Erythroblast (primary cell): ENCODE results near the gene NUDT9.
"Not testable (repeated sequence)": the region's sequence is repeated elsewhere in the genome, so short reads cannot be mapped to it uniquely, and the experiment has no call there.

ENCODE experiments used
- DNase-seq, 2 experiments: peaks; one replicate each; lab custom pipeline; 2025; lab: John Stamatoyannopoulos, UW
- GATA1 ChIP-seq: IDR thresholded peaks from 2 replicates; pipeline ENCODE4 v1.6.1; 2011; ENCODE audit warnings: low read depth, mild to moderate bottlenecking, control low read depth, low read length, moderate library complexity
- POLR2A ChIP-seq: IDR thresholded peaks from 2 replicates; pipeline ENCODE4 v1.6.1; 2011; ENCODE audit warnings: mild to moderate bottlenecking, low read length

NUDT9 gene

GRCh38 chr4:87423317-87424098 lies 1.1 kb downstream of the NUDT9 start:
- no peak for TF ChIP-seq POLR2A
- no peak for TF ChIP-seq GATA1
- DNase-seq = peak; percentile 33 to 34

- DNase-seq = not testable (repeated sequence)
These were observed 1.7 kb downstream of the NUDT9 start for GRCh38 chr4:87424099-87424543.

- no peak for TF ChIP-seq GATA1
- no peak for TF ChIP-seq POLR2A
- DNase-seq = no peak
These were observed 3.3 kb downstream of the NUDT9 start for GRCh38 chr4:87425711-87426110.

- TF ChIP-seq POLR2A (no peak), GATA1 (no peak)
- DNase-seq = no peak
These were observed 4.6 kb downstream of the NUDT9 start for GRCh38 chr4:87426865-87427517.

- TF ChIP-seq GATA1 (no peak), POLR2A (no peak)
- no peak for DNase-seq
These were observed 5.1 kb downstream of the NUDT9 start for GRCh38 chr4:87427518-87427868.

GRCh38 chr4:87428979-87429378 lies 6.6 kb downstream of the NUDT9 start:
- no peak for DNase-seq
- TF ChIP-seq GATA1 (no peak), POLR2A (no peak)

GRCh38 chr4:87430038-87430437 lies 7.7 kb downstream of the NUDT9 start:
- TF ChIP-seq GATA1 (no peak), POLR2A (no peak)
- DNase-seq = no peak

GRCh38 chr4:87433342-87433741 lies 11.0 kb downstream of the NUDT9 start:
- TF ChIP-seq GATA1 = no peak
- no peak for TF ChIP-seq POLR2A
- DNase-seq = no peak

- no peak for DNase-seq
- TF ChIP-seq GATA1 (no peak), POLR2A (no peak)
These were observed 20.5 kb downstream of the NUDT9 start for GRCh38 chr4:87442889-87443288.

- no peak for TF ChIP-seq GATA1
- DNase-seq = no peak
These were observed 22.4 kb downstream of the NUDT9 start for GRCh38 chr4:87444741-87445140.

- DNase-seq = no peak
- TF ChIP-seq POLR2A = no peak
- TF ChIP-seq GATA1 = no peak
These were observed 23.6 kb downstream of the NUDT9 start for GRCh38 chr4:87445964-87446363.

GRCh38 chr4:87446375-87446774 lies 24.0 kb downstream of the NUDT9 start:
- not testable (repeated sequence) for DNase-seq

GRCh38 chr4:87451537-87451936 lies 29.2 kb downstream of the NUDT9 start:
- DNase-seq = no peak
- TF ChIP-seq GATA1 (no peak), POLR2A (no peak)

- no peak for TF ChIP-seq POLR2A
- TF ChIP-seq GATA1 = no peak
- DNase-seq = no peak
These were observed 36.5 kb downstream of the NUDT9 start for GRCh38 chr4:87458913-87459312.

- TF ChIP-seq POLR2A = no peak
- no peak for TF ChIP-seq GATA1
These were observed 38.9 kb downstream of the NUDT9 start for GRCh38 chr4:87461281-87461700.

GRCh38 chr4:87462102-87462501 lies 39.7 kb downstream of the NUDT9 start:
- TF ChIP-seq GATA1 = no peak
- no peak for TF ChIP-seq POLR2A
- DNase-seq = no peak

More at GRCh38 chr4:87461281-87461700, 38.9 kb downstream of the NUDT9 start:
- DNase-seq = no peak
